RWPE1 (cell line): ENCODE results near the gene BEND4.
"Not testable (repeated sequence)": the region's sequence is repeated elsewhere in the genome, so short reads cannot be mapped to it uniquely, and the experiment has no call there.

Source experiments
- CTCF ChIA-PET: fragments of 350-600 bp; sonication (Branson Sonifier 250); formaldehyde crosslinking; extraction: SDS; loops from one replicate; lab custom pipeline; 2021; lab: Yijun Ruan, JAX
- POLR2A ChIA-PET: fragments of 400-600 bp; formaldehyde crosslinking; extraction: SDS; loops from one replicate; lab custom pipeline; 2020; ENCODE audit warnings: antibody characterized with exemption; ENCODE audit not compliant: low non-redundant PET; lab: Yijun Ruan, JAX
- DNase-seq: peaks from one replicate; pipeline ENCODE4 v3.0.0; 2012; ENCODE audit warnings: low spot score
- H3K27ac ChIP-seq: fragments of 450-650 bp; 2 replicates; pipeline ENCODE4 v1.5.1; 2017
- TF ChIP-seq, protein P1 (sequence below): fragments of 450-650 bp; conservative IDR thresholded peaks from 2 replicates; pipeline ENCODE4 v1.5.1; 2017; ENCODE audit warnings: low read depth, mild to moderate bottlenecking

Gene BEND4

DNA sequence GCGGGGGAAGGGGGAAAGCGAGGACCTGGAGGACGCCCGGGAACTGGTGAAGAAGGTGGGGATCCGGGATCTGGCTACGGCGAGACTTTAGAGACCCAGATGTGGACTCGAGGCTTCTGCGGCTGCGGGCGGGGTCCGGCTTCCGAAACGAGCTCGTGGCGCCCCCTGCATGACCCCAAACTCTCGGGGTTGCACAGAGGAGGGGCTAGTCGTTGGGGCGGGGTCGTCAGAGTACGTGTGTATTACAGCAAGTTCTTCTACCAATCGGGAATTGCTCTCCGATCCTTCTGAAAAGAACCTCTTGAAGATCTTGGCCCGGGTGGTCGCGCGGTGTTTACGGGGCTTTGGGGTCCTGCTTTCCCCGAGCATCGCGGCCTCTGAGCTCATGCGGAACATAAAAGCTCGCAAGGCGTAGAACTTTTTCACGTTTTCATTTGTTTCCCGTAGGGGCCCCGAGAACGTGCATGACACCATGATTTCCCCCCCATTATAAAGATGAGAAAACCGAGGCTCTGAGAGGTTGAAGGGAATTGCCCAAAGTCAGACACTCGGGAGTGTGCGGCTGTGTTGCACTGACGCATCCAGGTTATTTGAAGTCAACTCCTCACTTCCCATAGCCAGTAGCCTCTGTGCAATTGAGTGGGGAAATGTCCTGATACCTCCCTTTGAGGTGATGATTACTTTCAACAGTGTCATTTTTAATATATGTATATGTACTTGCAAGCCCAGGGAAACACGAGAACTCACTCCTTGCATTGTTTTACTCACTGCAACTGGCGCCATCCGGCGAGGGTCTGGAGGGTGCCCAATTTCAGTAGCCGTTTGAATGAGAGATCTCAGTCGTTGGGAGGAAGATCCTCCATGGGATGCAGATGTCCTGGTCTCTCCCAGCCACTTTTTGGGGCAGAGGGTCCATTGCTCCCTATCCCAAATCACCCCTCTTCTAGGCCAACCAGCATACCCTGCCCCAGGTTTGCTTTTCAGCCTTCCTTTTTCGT lies at the start of gene BEND4:
BEND4 (minus strand) TSS at position 149 of the 998 bp plus-strand sequence. CDS start 512 bp downstream, outside the sequence.
- ChIA-PET POLR2A (no interaction called here), CTCF (no interaction called here)
- TF ChIP-seq, protein P1, sequence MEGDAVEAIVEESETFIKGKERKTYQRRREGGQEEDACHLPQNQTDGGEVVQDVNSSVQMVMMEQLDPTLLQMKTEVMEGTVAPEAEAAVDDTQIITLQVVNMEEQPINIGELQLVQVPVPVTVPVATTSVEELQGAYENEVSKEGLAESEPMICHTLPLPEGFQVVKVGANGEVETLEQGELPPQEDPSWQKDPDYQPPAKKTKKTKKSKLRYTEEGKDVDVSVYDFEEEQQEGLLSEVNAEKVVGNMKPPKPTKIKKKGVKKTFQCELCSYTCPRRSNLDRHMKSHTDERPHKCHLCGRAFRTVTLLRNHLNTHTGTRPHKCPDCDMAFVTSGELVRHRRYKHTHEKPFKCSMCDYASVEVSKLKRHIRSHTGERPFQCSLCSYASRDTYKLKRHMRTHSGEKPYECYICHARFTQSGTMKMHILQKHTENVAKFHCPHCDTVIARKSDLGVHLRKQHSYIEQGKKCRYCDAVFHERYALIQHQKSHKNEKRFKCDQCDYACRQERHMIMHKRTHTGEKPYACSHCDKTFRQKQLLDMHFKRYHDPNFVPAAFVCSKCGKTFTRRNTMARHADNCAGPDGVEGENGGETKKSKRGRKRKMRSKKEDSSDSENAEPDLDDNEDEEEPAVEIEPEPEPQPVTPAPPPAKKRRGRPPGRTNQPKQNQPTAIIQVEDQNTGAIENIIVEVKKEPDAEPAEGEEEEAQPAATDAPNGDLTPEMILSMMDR, result no peak
- DNase-seq, result no peak
- H3K27ac ChIP-seq, result no peak within 1 kb of the TSS

DNA sequence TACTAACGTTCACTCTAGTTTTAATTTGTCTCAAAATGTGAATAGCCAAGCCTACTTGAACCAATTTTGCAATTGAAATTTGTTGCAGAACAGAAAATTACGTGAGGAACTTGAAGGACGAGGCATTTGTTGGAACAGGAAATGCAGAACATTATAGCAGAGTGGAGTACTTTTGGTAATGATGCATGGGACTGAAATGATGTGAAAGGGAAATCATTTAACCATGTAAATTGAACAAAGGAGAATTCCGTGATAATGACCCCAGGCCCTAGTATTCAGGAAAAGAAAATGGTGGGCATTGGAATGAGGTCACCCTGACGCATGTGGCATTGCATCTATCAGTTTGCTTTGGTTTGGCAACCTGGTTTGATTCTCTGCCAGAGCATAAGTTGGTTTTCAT lies 44.9 kb upstream of the BEND4 start:
- ChIA-PET CTCF (no interaction called here), POLR2A (no interaction called here)
- no peak overlapping the region for H3K27ac ChIP-seq
- no peak for DNase-seq
- TF ChIP-seq, protein P1, result no peak

DNA sequence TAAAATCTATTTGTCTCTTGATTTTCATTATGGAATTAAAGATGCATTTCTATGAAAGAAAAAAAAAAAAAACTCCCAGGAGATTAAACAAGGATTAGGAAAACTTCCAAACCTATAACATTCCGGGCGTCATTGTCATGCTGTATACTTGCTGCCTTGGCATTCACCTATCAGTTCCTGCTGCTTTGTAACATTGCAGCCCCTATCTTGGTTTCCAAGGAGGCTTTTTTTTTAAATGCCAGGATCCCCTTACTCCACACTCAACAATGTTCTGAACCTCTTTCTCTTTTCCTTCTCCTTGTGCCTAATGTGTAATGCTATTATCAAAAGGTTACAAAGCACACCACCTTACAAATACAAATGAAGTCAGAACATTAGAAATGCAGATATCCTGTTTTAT lies 20.5 kb upstream of the BEND4 start:
- TF ChIP-seq, protein P1, result no peak
- ChIA-PET CTCF (no interaction called here), POLR2A (no interaction called here)
- no peak for DNase-seq
- no peak overlapping the region for H3K27ac ChIP-seq

DNA sequence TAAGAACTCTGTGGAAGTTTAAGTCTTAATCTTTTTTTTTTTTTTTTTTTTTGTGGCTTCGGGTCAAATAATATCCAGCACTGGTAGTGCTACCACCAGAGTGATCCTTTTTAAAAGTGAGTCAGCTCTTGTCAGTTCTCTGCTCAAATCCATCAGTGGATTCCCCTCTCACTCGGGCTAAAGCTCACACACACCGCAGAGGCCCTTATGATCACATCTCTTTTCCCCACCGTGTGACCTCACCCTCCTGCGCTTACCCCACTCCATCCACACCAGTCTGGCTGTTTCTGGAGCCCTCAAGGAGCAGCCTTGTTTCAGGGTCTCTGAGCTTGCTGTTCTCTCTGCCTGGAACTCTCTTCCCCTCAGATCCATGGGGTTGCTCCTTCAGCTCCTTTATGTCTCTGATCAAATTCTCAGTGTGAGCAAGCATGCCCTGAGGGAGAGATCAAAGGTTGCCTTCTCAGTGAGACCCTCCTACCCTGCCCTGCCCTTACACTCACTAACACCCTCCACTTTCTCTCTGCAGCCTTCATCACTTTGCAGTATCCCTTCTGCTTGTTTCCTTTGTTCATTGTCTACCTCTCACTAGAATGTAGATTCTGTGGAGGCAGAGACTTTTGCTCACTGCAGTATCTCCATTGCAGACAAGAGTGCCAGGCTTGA lies 19.8 kb upstream of the BEND4 start:
- no peak overlapping the region for H3K27ac ChIP-seq
- ChIA-PET CTCF (interaction anchor here (0.7 kb wide), 1 partner anchor 1921 kb away, joined by 3 read pairs; no protein-coding TSS in a partner anchor), POLR2A (no interaction called here)
- TF ChIP-seq, protein P1, result no peak
- no peak for DNase-seq

DNA sequence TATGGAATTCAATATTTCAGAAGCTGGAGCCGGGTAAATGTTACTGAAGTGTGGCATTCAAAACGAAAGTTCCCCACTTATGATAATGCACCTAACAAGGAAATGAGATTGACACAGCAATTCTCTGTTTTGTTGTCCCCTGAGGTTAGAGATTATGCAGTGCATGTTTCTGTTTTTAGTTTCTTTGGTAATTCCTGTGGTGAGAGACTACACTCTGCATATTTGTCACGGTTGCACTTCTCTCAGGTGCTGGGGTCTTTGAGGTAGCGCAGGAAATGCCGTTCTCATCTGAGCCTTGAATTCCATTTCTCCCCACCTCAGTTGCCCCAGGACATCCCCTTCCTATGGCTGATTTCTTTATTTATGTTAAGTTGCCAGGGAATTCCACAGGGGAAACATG lies 15.3 kb upstream of the BEND4 start:
- TF ChIP-seq, protein P1, result no peak
- POLR2A ChIA-PET, result no interaction called here
- DNase-seq, result no peak
- CTCF ChIA-PET, result no interaction called here
- H3K27ac ChIP-seq, result no peak overlapping the region

DNA sequence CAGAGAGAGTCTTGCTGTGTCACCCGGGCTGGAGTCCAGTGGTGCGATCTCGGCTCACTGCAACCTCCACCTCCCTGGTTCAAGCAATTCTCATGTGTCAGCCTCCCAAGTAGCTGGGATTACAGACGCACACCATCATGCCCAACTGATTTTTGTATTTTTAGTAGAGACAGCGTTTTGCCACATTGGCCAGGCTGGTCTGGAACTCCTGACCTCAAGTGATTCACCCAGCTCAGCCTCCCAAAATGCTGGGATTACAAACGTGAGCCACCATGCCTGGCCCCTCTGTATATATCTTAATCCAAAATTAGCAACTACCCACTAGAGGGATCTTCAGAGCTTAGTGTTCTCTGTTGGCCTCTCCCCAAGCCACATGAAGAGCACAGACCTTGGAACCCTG lies 13.7 kb upstream of the BEND4 start:
- POLR2A ChIA-PET, DNase-seq, H3K27ac ChIP-seq, CTCF ChIA-PET: not testable (repeated sequence)
